ENCODE data around the gene SAYSD1. TPM values are rescaled to one million over a fixed set of nuclear protein-coding genes. Genes with fewer than 3 reads are reported as not detected.

Gene SAYSD1
- total RNA-seq, 4 donors from 2014 or later, result 9.1 to 16.5 (median 15.1) TPM

DNA sequence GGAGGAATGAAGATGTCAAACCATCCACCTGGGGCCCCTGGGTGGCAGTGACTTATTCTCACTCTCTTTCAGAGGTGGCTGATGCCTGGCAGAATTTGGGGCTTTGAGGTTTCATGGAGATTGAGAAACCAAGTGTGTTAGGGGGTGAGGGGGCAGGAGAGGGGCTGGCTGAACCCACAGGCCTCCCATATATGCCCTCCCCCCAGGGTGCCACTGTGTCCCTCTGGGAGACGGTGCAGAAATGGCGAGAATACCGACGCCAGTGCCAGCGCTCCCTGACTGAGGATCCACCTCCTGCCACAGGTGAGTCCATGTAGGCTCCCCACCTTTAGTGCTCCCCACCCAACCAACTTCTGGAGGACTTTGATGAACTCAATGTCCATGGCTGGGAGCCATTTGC is 58.8 kb downstream of the SAYSD1 start:
- no peak overlapping the region for H3K4me3 ChIP-seq (ENCODE audit: low read depth, poor library complexity, severe bottlenecking)
- intact Hi-C loops (cut with DNase I; ENCODE audit: low total_unique reads), result no loop called here
- no peak for DNase-seq (ENCODE audit: low spot score in 2 of 2)
- TF ChIP-seq, protein P1, sequence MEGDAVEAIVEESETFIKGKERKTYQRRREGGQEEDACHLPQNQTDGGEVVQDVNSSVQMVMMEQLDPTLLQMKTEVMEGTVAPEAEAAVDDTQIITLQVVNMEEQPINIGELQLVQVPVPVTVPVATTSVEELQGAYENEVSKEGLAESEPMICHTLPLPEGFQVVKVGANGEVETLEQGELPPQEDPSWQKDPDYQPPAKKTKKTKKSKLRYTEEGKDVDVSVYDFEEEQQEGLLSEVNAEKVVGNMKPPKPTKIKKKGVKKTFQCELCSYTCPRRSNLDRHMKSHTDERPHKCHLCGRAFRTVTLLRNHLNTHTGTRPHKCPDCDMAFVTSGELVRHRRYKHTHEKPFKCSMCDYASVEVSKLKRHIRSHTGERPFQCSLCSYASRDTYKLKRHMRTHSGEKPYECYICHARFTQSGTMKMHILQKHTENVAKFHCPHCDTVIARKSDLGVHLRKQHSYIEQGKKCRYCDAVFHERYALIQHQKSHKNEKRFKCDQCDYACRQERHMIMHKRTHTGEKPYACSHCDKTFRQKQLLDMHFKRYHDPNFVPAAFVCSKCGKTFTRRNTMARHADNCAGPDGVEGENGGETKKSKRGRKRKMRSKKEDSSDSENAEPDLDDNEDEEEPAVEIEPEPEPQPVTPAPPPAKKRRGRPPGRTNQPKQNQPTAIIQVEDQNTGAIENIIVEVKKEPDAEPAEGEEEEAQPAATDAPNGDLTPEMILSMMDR (IDR thresholded peaks at IDR 0.05), result no peak
- TF ChIP-seq POLR2A (IDR thresholded peaks at IDR 0.05), result no peak
- 78 to 95% methylated on average over 5 of the region's 5 CpGs for WGBS, 2 donors

DNA sequence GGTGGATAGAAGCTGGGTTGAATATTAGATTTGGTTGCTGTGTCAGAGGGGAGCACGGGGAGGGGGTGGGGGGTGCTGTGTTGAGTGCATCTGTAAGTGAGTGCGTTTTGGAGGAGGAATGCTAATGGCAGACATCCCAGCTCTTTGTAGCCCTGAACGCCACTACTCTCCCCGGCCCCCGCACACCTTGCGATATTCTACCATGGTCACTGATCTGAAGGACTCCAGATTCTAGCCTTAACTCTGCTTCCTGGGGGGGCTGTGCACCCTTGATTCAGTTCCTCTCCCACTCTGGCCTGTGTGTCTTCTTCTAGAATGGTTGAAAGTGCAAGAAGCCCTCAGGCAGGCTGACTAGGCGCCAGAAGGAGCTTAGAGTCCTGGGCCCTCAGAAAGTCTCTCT is 59.3 kb downstream of the SAYSD1 start:
- no peak overlapping the region for H3K4me3 ChIP-seq (ENCODE audit: low read depth, poor library complexity, severe bottlenecking)
- WGBS, 2 donors, result 75 to 77% methylated on average over 7 of the region's 7 CpGs
- no peak for TF ChIP-seq POLR2A (IDR thresholded peaks at IDR 0.05)
- TF ChIP-seq, protein P1 (IDR thresholded peaks at IDR 0.05), result no peak

DNA sequence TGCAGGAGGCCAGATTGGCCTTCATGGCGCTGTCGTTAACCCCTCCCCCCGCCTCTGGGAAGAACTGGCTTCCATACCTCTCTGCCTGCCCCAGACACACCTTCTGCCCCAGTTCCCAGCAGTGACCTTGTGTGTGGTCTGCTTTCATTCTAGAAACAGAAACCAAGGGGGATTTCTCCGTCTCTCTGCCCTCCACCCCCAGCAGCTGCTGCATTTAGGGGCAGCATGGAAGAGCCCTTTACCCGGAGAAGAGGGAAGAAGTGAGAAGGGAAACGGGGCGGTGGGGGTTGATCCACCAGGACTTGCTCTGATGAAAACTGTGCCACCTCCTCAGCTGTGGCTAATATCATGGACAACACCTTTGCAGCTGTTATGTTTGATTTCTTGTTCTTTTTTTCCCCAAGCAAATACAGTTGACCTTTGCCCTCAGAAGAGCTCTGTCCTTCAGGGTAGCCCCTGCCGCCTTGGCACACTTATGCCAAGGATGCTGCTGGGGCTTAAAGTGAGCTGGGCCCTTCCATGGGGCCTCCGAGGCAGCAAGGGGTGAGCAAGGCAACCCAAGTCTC is 60.3 kb downstream of the SAYSD1 start:
- TF ChIP-seq, protein P1 (IDR thresholded peaks at IDR 0.05), result no peak
- TF ChIP-seq POLR2A (IDR thresholded peaks at IDR 0.05), result no peak
- DNase-seq (ENCODE audit: low spot score in 2 of 2), result no peak
- intact Hi-C loops (cut with DNase I; ENCODE audit: low total_unique reads), result no loop called here
- 74 to 76% methylated on average over 9 of the region's 9 CpGs for WGBS, 2 donors
- H3K4me3 ChIP-seq (ENCODE audit: low read depth, poor library complexity, severe bottlenecking), result no peak overlapping the region

More for the DNA sequence above, 59.3 kb downstream of the SAYSD1 start:
- intact Hi-C loops (cut with DNase I; ENCODE audit: low total_unique reads), result no loop called here
- DNase-seq (ENCODE audit: low spot score in 2 of 2), result no peak

Other genes starting within 250 kb of the SAYSD1 start
- gene GLP1R, start 66.4 kb downstream of the SAYSD1 start, total RNA-seq, result 1 to 10 TPM in 1 of 4 donors, under 1 TPM in 1, not detected in 2; 0.10 to 1.3 TPM
- 100 to 1,000 TPM in 1 of 4 donors, 10 to 100 TPM in 3; 10.0 to 110 (median 49.7) TPM for gene KCNK5, start 114.3 kb upstream of the SAYSD1 start, total RNA-seq
- under 1 TPM in 1 of 4 donors, not detected in 3; 0.39 TPM for gene KCNK17, start 199.2 kb upstream of the SAYSD1 start, total RNA-seq
- gene KCNK16, start 207.5 kb upstream of the SAYSD1 start, total RNA-seq, result not detected

Measured in lower leg skin (tissue), 4 donors.